RWPE1 (cell line): ENCODE results near the gene LEMD2.

ENCODE experiments used
- CTCF ChIA-PET: fragments of 350-600 bp; sonication (Branson Sonifier 250); formaldehyde crosslinking; extraction: SDS; loops from one replicate; lab custom pipeline; 2021; lab: Yijun Ruan, JAX
- POLR2A ChIA-PET: fragments of 400-600 bp; formaldehyde crosslinking; extraction: SDS; loops from one replicate; lab custom pipeline; 2020; ENCODE audit warnings: antibody characterized with exemption; ENCODE audit not compliant: low non-redundant PET; lab: Yijun Ruan, JAX
- DNase-seq: peaks from one replicate; pipeline ENCODE4 v3.0.0; 2012; ENCODE audit warnings: low spot score
- H3K27ac ChIP-seq: fragments of 450-650 bp; 2 replicates; pipeline ENCODE4 v1.5.1; 2017
- CTCF ChIP-seq: fragments of 450-650 bp; conservative IDR thresholded peaks from 2 replicates; pipeline ENCODE4 v1.5.1; 2017; ENCODE audit warnings: low read depth, mild to moderate bottlenecking

LEMD2 gene

GRCh38 chr6:33740794-33741193 is 48.1 kb downstream of the LEMD2 start:
- H3K27ac ChIP-seq, result no peak overlapping the region
- no peak for TF ChIP-seq CTCF
- ChIA-PET POLR2A (no interaction called here), CTCF (no interaction called here)
- DNase-seq, result no peak

- peak overlapping the region; percentile 15; the same call in 1 of the 2 replicates for H3K27ac ChIP-seq
- ChIA-PET CTCF (interaction anchor here (0.6 to 0.7 kb wide), 2 partner anchors 9 to 15 kb away, joined by 3 to 5 read pairs; no protein-coding TSS in a partner anchor), POLR2A (no interaction called here)
- DNase-seq, result no peak
- no peak for TF ChIP-seq CTCF
Measured at GRCh38 chr6:33740204-33740608, 48.7 kb downstream of the LEMD2 start.

GRCh38 chr6:33739571-33739970 is 49.4 kb downstream of the LEMD2 start:
- POLR2A ChIA-PET, result no interaction called here
- H3K27ac ChIP-seq, result no peak overlapping the region
- DNase-seq, result no peak
- TF ChIP-seq CTCF, result no peak
- CTCF ChIA-PET, result interaction anchor here (0.5 to 0.6 kb wide), 2 partner anchors 16 to 24 kb away, joined by 3 read pairs; no protein-coding TSS in a partner anchor

GRCh38 chr6:33738879-33739278 is 50.1 kb downstream of the LEMD2 start:
- ChIA-PET CTCF (interaction anchor here (0.7 kb wide), 1 partner anchor 109 kb away, joined by 5 read pairs; no protein-coding TSS in a partner anchor), POLR2A (no interaction called here)
- no peak for DNase-seq
- TF ChIP-seq CTCF, result no peak
- H3K27ac ChIP-seq, result no peak overlapping the region

- TF ChIP-seq CTCF, result no peak
- no peak for DNase-seq
- CTCF ChIA-PET, result interaction anchor here (0.6 to 0.8 kb wide), 3 partner anchors 110 to 394 kb away, joined by 3 to 5 read pairs (median 3); no protein-coding TSS in a partner anchor
- POLR2A ChIA-PET, result no interaction called here
- no peak overlapping the region; the same call in 1 of the 2 replicates for H3K27ac ChIP-seq
Measured at GRCh38 chr6:33738153-33738552, 50.8 kb downstream of the LEMD2 start.

GRCh38 chr6:33737267-33738026 is 51.5 kb downstream of the LEMD2 start:
- DNase-seq, result no peak
- CTCF ChIA-PET, result interaction anchor here (0.6 to 0.8 kb wide), 3 partner anchors 26 to 393 kb away, joined by 3 read pairs; partner anchors contain the start of gene UQCC2
- POLR2A ChIA-PET, result no interaction called here
- H3K27ac ChIP-seq, result no peak overlapping the region; the same call in 1 of the 2 replicates
- no peak for TF ChIP-seq CTCF
